BLaER1 (cell line): Measurements from ENCODE around the gene UBA3.

ENCODE experiments used
- H3K27ac ChIP-seq: shearing (Covaris generic); formaldehyde crosslinking; 2 replicates; pipeline ENCODE4 v1.8.1; 2022
- H3K27me3 ChIP-seq: shearing (Covaris generic); formaldehyde crosslinking; 2 replicates; pipeline ENCODE4 v1.8.1; 2022
- H3K36me3 ChIP-seq: shearing (Covaris generic); formaldehyde crosslinking; 2 replicates; pipeline ENCODE4 v1.8.1; 2022
- H3K4me1 ChIP-seq: shearing (Covaris generic); formaldehyde crosslinking; 2 replicates; pipeline ENCODE4 v1.8.1; 2022
- H3K4me2 ChIP-seq: shearing (Covaris generic); formaldehyde crosslinking; 2 replicates; pipeline ENCODE4 v1.8.1; 2022
- H3K4me3 ChIP-seq: shearing (Covaris generic); formaldehyde crosslinking; 2 replicates; pipeline ENCODE4 v1.8.1; 2022
- H3K9ac ChIP-seq: shearing (Covaris generic); formaldehyde crosslinking; 2 replicates; pipeline ENCODE4 v1.8.1; 2022
- H3K9me3 ChIP-seq: shearing (Covaris generic); formaldehyde crosslinking; 2 replicates; pipeline ENCODE4 v1.8.1; 2022
- H4K20me1 ChIP-seq: shearing (Covaris generic); formaldehyde crosslinking; 2 replicates; pipeline ENCODE4 v1.8.1; 2022
- Cebpa-rat ChIP-seq: shearing (Covaris generic); IDR thresholded peaks from 2 replicates; pipeline ENCODE4 v1.8.1; 2022

The UBA3 gene

GRCh38 chr3:69051756-69052471, 28.3 kb downstream of the UBA3 start, which contains the start of gene TMF1:
TMF1 (minus strand) TSS chr3:69052333; CDS start chr3:69052086, 247 bp downstream.
- Histone ChIP-seq H3K36me3 (peaks cover 48% of the 10 kb centered on the region), H3K4me3 (peak within 1 kb of the TSS; percentile 80), H3K9me3 (no peaks in the 10 kb centered on the region), H3K4me2 (peak within 1 kb of the TSS; percentile 82), H3K4me1 (peaks cover 29% of the 10 kb centered on the region), H3K27ac (peak within 1 kb of the TSS; percentile 75), H3K27me3 (no peaks in the 10 kb centered on the region), H4K20me1 (peaks cover 40% of the 10 kb centered on the region), H3K9ac (peak within 1 kb of the TSS; percentile 82)
- TF ChIP-seq Cebpa-rat = no peak

- Histone ChIP-seq H3K27me3 (no peaks in the 10 kb centered on the region), H3K9me3 (no peaks in the 10 kb centered on the region), H3K36me3 (peaks cover 44% of the 10 kb centered on the region), H3K4me1 (peaks cover 29% of the 10 kb centered on the region), H3K4me2 (no peak overlapping the region), H3K4me3 (no peak overlapping the region), H4K20me1 (peaks cover 50% of the 10 kb centered on the region), H3K9ac (no peak overlapping the region), H3K27ac (no peak overlapping the region)
- TF ChIP-seq Cebpa-rat = no peak
Observed at GRCh38 chr3:69048990-69049389, 31.2 kb downstream of the UBA3 start.

DNA sequence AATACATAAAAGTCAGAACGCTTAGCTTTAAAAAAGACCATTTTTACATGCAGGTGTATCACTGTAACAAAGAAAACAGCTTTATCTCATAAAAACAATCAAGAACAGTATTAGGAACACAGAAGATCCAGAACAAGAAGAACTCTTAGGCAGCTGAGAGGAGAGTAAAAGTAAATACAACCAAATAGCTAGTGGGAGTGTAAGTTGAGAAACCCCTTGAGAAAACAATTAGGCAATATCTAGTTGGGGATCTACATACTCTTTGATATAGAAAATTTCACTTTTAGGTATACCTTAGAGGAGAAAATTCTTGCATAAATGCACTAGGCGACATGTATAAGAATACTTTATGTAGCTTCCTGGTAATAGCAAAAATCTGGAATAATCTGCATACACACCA, 35.6 kb downstream of the UBA3 start:
- H3K36me3 ChIP-seq = peaks cover 81% of the 10 kb centered on the region
- H3K4me2 ChIP-seq = no peak overlapping the region

GRCh38 chr3:69033470-69033869, 46.7 kb downstream of the UBA3 start:
- TF ChIP-seq Cebpa-rat = no peak
- no peaks in the 10 kb centered on the region for H3K9me3 ChIP-seq
- H3K9ac ChIP-seq = no peak overlapping the region
- no peak overlapping the region for H3K4me2 ChIP-seq
- H3K27ac ChIP-seq = no peak overlapping the region
- H4K20me1 ChIP-seq = no peaks in the 10 kb centered on the region
- peaks cover 86% of the 10 kb centered on the region for H3K36me3 ChIP-seq
- H3K4me3 ChIP-seq = no peak overlapping the region
- no peaks in the 10 kb centered on the region for H3K4me1 ChIP-seq
- H3K27me3 ChIP-seq = no peaks in the 10 kb centered on the region

More for the DNA sequence above, 35.6 kb downstream of the UBA3 start:
- no peaks in the 10 kb centered on the region for H3K27me3 ChIP-seq
- H3K9ac ChIP-seq = no peak overlapping the region
- H4K20me1 ChIP-seq = peaks cover 35% of the 10 kb centered on the region
- TF ChIP-seq Cebpa-rat = no peak
- H3K4me1 ChIP-seq = peaks cover 8% of the 10 kb centered on the region
- H3K9me3 ChIP-seq = no peaks in the 10 kb centered on the region
- H3K4me3 ChIP-seq = no peak overlapping the region
- H3K27ac ChIP-seq = no peak overlapping the region

GRCh38 chr3:69032737-69033136, 47.4 kb downstream of the UBA3 start:
- Histone ChIP-seq H3K4me3 (no peak overlapping the region), H3K4me1 (no peaks in the 10 kb centered on the region), H4K20me1 (no peaks in the 10 kb centered on the region), H3K9me3 (no peaks in the 10 kb centered on the region), H3K27me3 (no peaks in the 10 kb centered on the region), H3K27ac (no peak overlapping the region), H3K9ac (no peak overlapping the region), H3K36me3 (peaks cover 85% of the 10 kb centered on the region), H3K4me2 (no peak overlapping the region)
- no peak for TF ChIP-seq Cebpa-rat

GRCh38 chr3:69032142-69032541, 48.0 kb downstream of the UBA3 start:
- Histone ChIP-seq H4K20me1 (no peaks in the 10 kb centered on the region), H3K27ac (no peak overlapping the region), H3K4me1 (no peaks in the 10 kb centered on the region), H3K9me3 (no peaks in the 10 kb centered on the region), H3K9ac (no peak overlapping the region), H3K27me3 (no peaks in the 10 kb centered on the region), H3K4me3 (no peak overlapping the region), H3K36me3 (peaks cover 85% of the 10 kb centered on the region), H3K4me2 (no peak overlapping the region)
- TF ChIP-seq Cebpa-rat = no peak

DNA sequence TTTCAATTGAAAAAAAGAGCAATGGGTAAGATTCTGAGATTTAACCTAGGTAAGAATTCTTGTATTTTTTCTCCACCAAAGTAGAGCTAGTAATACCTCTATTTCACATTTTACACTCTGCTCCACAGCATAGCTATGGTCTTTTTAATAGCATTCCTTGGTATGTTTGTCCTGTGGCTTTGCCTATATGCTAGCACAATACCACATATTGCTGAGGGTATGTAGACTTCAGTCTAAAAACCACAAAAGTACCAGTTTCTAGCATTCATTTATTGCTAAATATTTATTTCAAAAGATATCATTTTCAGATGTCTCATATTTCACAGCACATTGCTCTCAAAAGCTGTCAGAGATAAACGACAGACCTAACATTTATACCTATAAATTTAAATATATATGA, 48.5 kb downstream of the UBA3 start:
- H3K4me1 ChIP-seq = no peaks in the 10 kb centered on the region
- H3K36me3 ChIP-seq = peaks cover 84% of the 10 kb centered on the region
- H3K27ac ChIP-seq = no peak overlapping the region
- H3K9ac ChIP-seq = no peak overlapping the region
- no peaks in the 10 kb centered on the region for H3K27me3 ChIP-seq
- H3K9me3 ChIP-seq = no peaks in the 10 kb centered on the region
- no peak for TF ChIP-seq Cebpa-rat
- no peaks in the 10 kb centered on the region for H4K20me1 ChIP-seq
- H3K4me3 ChIP-seq = no peak overlapping the region
- no peak overlapping the region for H3K4me2 ChIP-seq

DNA sequence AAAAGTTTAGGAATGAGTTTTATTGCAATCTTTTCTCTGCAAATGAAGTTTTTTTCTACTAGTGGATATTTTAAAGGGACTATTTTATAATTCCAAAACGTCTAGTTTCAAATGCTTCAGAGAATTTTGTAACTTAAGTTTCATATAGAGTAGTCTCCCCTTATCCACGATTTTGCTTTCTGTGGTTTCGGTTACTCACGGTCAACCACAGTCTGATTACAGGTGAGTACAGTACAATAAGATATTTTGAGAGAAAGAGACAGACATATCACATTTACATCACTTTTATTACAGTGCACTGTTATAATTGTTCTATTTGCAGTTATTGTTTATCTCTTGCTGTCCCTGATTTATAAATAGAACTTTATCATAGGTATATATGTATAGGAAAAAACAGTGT, 59.3 kb downstream of the UBA3 start:
- Histone ChIP-seq H3K9ac (no peak overlapping the region), H3K4me3 (no peak overlapping the region), H3K4me1 (no peaks in the 10 kb centered on the region), H4K20me1 (no peaks in the 10 kb centered on the region), H3K36me3 (peaks cover 36% of the 10 kb centered on the region), H3K27ac (no peak overlapping the region), H3K4me2 (no peak overlapping the region), H3K9me3 (no peaks in the 10 kb centered on the region), H3K27me3 (no peaks in the 10 kb centered on the region)
- no peak for TF ChIP-seq Cebpa-rat

GRCh38 chr3:69020424-69020823, 59.7 kb downstream of the UBA3 start:
- no peaks in the 10 kb centered on the region for H4K20me1 ChIP-seq
- H3K4me3 ChIP-seq = no peak overlapping the region
- H3K4me2 ChIP-seq = no peak overlapping the region
- H3K36me3 ChIP-seq = peaks cover 32% of the 10 kb centered on the region
- H3K27ac ChIP-seq = no peak overlapping the region
- H3K9ac ChIP-seq = no peak overlapping the region
- TF ChIP-seq Cebpa-rat = no peak
- no peaks in the 10 kb centered on the region for H3K9me3 ChIP-seq
- H3K4me1 ChIP-seq = peaks cover under 1% of the 10 kb centered on the region; the same call in 1 of the 2 replicates
- no peaks in the 10 kb centered on the region for H3K27me3 ChIP-seq

DNA sequence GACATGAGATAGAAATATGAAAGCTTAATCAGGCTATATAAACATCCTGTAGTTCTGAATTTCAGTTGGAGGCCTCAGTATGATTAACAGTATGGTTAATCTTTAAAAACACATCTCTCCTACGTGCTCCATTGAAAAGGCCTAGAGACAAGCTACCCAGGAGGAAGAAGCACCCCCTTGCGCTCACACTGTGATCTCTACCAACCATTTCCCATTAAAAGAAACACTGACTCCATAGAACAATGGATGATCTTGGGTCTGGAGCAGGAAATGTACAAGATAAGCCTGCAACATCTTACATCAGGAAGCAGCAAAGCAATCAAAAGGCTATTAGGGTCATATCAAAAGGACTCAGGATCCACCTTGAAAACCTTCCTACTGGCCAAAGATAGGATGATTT, 63.3 kb downstream of the UBA3 start:
- no peaks in the 10 kb centered on the region for H4K20me1 ChIP-seq
- no peak overlapping the region for H3K9ac ChIP-seq
- peaks cover 26% of the 10 kb centered on the region for H3K4me1 ChIP-seq
- H3K27me3 ChIP-seq = no peaks in the 10 kb centered on the region
- peaks cover 19% of the 10 kb centered on the region for H3K36me3 ChIP-seq
- H3K9me3 ChIP-seq = no peaks in the 10 kb centered on the region
- no peak overlapping the region for H3K4me2 ChIP-seq
- no peak overlapping the region for H3K4me3 ChIP-seq
- H3K27ac ChIP-seq = no peak overlapping the region
- no peak for TF ChIP-seq Cebpa-rat
